T-helper 2 cell treated with Interferon-gamma antibody and Interleukin-4, amounts not matched to agents 5 μg/mL and 100 μg/mL, for 36 hours (primary cell): ENCODE data around the gene SETSIP.

Experiments
- DNase-seq: peaks from one replicate; pipeline ENCODE4 v3.0.0; 2021; ENCODE audit warnings: low spot score
- H3K27ac Mint-ChIP-seq: one replicate; pipeline ENCODE4 v1.8.0; 2021; ENCODE audit warnings: mild to moderate bottlenecking, mixed read lengths
- H3K27me3 Mint-ChIP-seq: one replicate; pipeline ENCODE4 v1.8.0; 2021; ENCODE audit warnings: low read depth, mixed read lengths
- H3K36me3 Mint-ChIP-seq: one replicate; pipeline ENCODE4 v1.8.0; 2021; ENCODE audit warnings: low read depth, mixed read lengths
- H3K4me1 Mint-ChIP-seq: one replicate; pipeline ENCODE4 v1.8.0; 2021; ENCODE audit warnings: low read depth, mixed read lengths
- H3K4me3 Mint-ChIP-seq: one replicate; pipeline ENCODE4 v1.8.0; 2022; ENCODE audit warnings: mild to moderate bottlenecking, moderate library complexity, mixed read lengths
- H3K9me3 Mint-ChIP-seq: one replicate; pipeline ENCODE4 v1.8.0; 2021; ENCODE audit warnings: mixed read lengths

The SETSIP gene, protein sequence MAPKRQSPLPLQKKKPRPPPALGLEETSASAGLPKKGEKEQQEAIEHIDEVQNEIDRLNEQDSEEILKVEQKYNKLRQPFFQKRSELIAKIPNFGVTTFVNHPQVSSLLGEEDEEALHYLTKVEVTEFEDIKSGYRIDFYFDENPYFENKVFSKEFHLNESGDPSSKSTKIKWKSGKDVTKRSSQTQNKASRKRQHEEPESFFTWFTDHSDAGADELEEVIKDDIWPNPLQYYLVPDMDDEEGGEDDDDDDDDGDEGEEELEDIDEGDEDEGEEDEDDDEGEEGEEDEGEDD

GRCh38 chr1:92075311-92075710 lies at the start of gene SETSIP:
Gene SETSIP, minus strand, starts transcription at chr1:92075411. Its CDS starts 0 bp downstream, at chr1:92075411.
- H3K27ac Mint-ChIP-seq: no peak within 1 kb of the TSS
- DNase-seq: no peak
- H3K9me3 Mint-ChIP-seq: no peaks in the 10 kb centered on the region
- H3K4me1 Mint-ChIP-seq: peaks cover 5% of the 10 kb centered on the region
- no peak within 1 kb of the TSS for H3K4me3 Mint-ChIP-seq
- no peaks in the 10 kb centered on the region for H3K36me3 Mint-ChIP-seq
- peaks cover 9% of the 10 kb centered on the region for H3K27me3 Mint-ChIP-seq

GRCh38 chr1:92123868-92124267 lies 48.7 kb upstream of the SETSIP start:
- Mint-ChIP-seq H3K36me3 (peaks cover 1% of the 10 kb centered on the region), H3K27me3 (no peaks in the 10 kb centered on the region), H3K9me3 (no peaks in the 10 kb centered on the region), H3K27ac (peak overlapping the region; percentile 29), H3K4me3 (peak overlapping the region; percentile 68), H3K4me1 (peaks cover 10% of the 10 kb centered on the region)
- peak; percentile 20 for DNase-seq

DNA sequence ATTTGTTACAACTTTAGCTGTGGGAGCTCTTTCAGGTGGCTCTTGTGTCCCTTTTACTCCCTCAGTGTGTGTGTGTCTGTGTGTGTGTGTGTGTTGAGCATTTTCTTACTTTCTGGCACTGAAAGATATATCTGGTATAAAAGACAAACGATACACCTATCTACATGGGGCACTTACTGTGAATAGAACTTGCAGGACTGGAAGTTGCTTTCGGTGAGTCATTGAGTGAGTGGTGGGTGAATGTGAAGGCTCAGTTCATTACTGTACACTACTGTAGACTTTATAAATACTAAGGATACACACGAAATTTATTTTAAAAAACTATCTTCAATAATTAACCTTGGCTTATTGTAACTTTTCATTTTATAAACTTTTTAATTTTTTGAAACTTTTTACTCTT lies 43.6 kb upstream of the SETSIP start:
- Mint-ChIP-seq H3K36me3 (peaks cover 1% of the 10 kb centered on the region), H3K9me3 (no peaks in the 10 kb centered on the region), H3K4me1 (peaks cover 13% of the 10 kb centered on the region), H3K27me3 (no peaks in the 10 kb centered on the region), H3K27ac (no peak overlapping the region), H3K4me3 (no peak overlapping the region)
- DNase-seq: no peak

- H3K27ac Mint-ChIP-seq: no peak overlapping the region
- H3K27me3 Mint-ChIP-seq: no peaks in the 10 kb centered on the region
- H3K9me3 Mint-ChIP-seq: no peaks in the 10 kb centered on the region
- no peak for DNase-seq
- H3K4me3 Mint-ChIP-seq: no peak overlapping the region
- peaks cover 1% of the 10 kb centered on the region for H3K36me3 Mint-ChIP-seq
- peaks cover 12% of the 10 kb centered on the region for H3K4me1 Mint-ChIP-seq
These were observed 42.3 kb upstream of the SETSIP start for GRCh38 chr1:92117526-92117925.

- DNase-seq: no peak
- Mint-ChIP-seq H3K27ac (no peak overlapping the region), H3K27me3 (no peaks in the 10 kb centered on the region), H3K9me3 (no peaks in the 10 kb centered on the region), H3K36me3 (no peaks in the 10 kb centered on the region), H3K4me1 (no peaks in the 10 kb centered on the region), H3K4me3 (no peak overlapping the region)
These were observed 33.4 kb upstream of the SETSIP start for GRCh38 chr1:92108631-92109030.

- Mint-ChIP-seq H3K27me3 (no peaks in the 10 kb centered on the region), H3K4me1 (no peaks in the 10 kb centered on the region)
These were observed 30.4 kb upstream of the SETSIP start for GRCh38 chr1:92105546-92106081.

GRCh38 chr1:92096317-92096716 lies 21.1 kb upstream of the SETSIP start:
- no peak overlapping the region for H3K27ac Mint-ChIP-seq
- H3K9me3 Mint-ChIP-seq: no peaks in the 10 kb centered on the region
- no peaks in the 10 kb centered on the region for H3K27me3 Mint-ChIP-seq
- no peak for DNase-seq
- no peak overlapping the region for H3K4me3 Mint-ChIP-seq
- H3K4me1 Mint-ChIP-seq: no peaks in the 10 kb centered on the region
- peaks cover 1% of the 10 kb centered on the region for H3K36me3 Mint-ChIP-seq

More at GRCh38 chr1:92105546-92106081, 30.4 kb upstream of the SETSIP start:
- no peak overlapping the region for H3K27ac Mint-ChIP-seq
- no peak for DNase-seq
- H3K4me3 Mint-ChIP-seq: no peak overlapping the region
- peaks cover 3% of the 10 kb centered on the region for H3K36me3 Mint-ChIP-seq
- no peaks in the 10 kb centered on the region for H3K9me3 Mint-ChIP-seq

DNA sequence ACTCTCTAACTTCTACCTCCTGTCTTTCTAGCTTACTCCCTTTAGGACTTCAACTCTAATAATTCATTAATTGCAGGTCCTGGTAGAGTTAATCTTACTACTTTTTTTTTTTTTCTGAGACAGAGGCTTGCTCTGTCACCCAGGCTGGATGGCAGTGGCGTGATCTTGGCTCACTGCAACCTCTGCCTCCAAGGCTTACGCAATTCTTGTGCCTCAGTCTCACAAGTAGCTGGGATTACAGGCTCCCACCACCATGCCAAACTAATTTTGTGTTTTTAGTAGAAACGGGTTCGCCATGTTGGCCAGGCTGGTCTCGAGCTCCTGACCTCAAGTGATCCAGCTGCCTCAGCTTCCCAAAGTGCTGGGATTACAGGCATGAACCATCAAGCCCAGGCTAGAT lies 20.7 kb upstream of the SETSIP start:
- H3K27me3 Mint-ChIP-seq: no peaks in the 10 kb centered on the region
- peaks cover 1% of the 10 kb centered on the region for H3K36me3 Mint-ChIP-seq
- no peaks in the 10 kb centered on the region for H3K9me3 Mint-ChIP-seq
- H3K4me3 Mint-ChIP-seq: no peak overlapping the region
- H3K4me1 Mint-ChIP-seq: no peaks in the 10 kb centered on the region
- DNase-seq: no peak
- H3K27ac Mint-ChIP-seq: no peak overlapping the region

DNA sequence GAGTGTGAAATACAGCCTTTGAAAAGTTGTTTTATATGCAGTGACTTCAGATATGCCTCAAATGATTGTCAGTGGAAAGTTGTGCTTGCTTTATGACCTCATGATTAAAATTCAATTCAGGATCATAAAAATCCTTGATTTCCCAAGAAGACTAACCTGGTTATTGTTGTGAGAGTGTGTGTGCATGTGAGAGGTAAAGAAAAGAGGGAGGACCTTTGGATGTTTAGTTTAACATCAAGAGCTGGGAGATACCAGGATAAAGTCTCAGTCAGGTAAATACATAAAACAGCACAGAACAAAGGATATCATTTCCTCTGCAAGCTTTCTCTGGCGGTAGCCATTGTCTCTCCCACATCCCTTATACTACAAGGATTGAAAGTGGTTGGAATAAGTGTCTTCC lies 19.4 kb upstream of the SETSIP start:
- Mint-ChIP-seq H3K9me3 (no peaks in the 10 kb centered on the region), H3K4me3 (no peak overlapping the region), H3K27ac (no peak overlapping the region), H3K4me1 (no peaks in the 10 kb centered on the region), H3K27me3 (no peaks in the 10 kb centered on the region), H3K36me3 (peaks cover 1% of the 10 kb centered on the region)
- no peak for DNase-seq

DNA sequence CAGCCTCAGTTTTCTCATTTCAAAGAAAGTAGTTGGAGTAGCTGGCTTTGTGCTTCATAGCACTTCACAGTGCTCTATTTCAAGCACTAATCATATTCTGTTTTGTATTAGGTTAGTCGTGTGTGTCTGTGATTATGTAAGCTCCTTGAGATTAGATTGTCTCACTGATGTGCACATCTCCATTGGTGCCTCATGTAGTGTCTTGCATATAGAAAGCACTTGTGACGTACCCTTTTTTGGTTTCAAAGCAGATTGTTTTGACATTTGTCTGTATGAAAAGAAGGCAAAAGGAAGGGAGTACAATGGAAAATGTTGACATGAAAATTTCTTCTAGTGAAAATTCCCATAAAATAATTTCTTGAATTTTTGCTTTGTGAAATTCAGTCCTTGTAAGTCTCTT lies 18.9 kb upstream of the SETSIP start:
- no peaks in the 10 kb centered on the region for H3K4me1 Mint-ChIP-seq
- no peaks in the 10 kb centered on the region for H3K27me3 Mint-ChIP-seq
- H3K27ac Mint-ChIP-seq: no peak overlapping the region
- H3K9me3 Mint-ChIP-seq: no peaks in the 10 kb centered on the region
- peaks cover 1% of the 10 kb centered on the region for H3K36me3 Mint-ChIP-seq
- no peak for DNase-seq
- H3K4me3 Mint-ChIP-seq: no peak overlapping the region

GRCh38 chr1:92091625-92092024 lies 16.4 kb upstream of the SETSIP start:
- Mint-ChIP-seq H3K36me3 (peaks cover 3% of the 10 kb centered on the region), H3K9me3 (peaks cover 5% of the 10 kb centered on the region), H3K4me1 (no peaks in the 10 kb centered on the region), H3K27me3 (no peaks in the 10 kb centered on the region), H3K27ac (no peak overlapping the region), H3K4me3 (no peak overlapping the region)
- no peak for DNase-seq

- Mint-ChIP-seq H3K36me3 (peaks cover 14% of the 10 kb centered on the region), H3K4me3 (no peak overlapping the region), H3K4me1 (no peaks in the 10 kb centered on the region), H3K27ac (no peak overlapping the region), H3K27me3 (no peaks in the 10 kb centered on the region), H3K9me3 (peaks cover 33% of the 10 kb centered on the region)
- DNase-seq: no peak
These were observed 12.3 kb upstream of the SETSIP start for GRCh38 chr1:92087542-92087941.

- Mint-ChIP-seq H3K4me1 (peaks cover 5% of the 10 kb centered on the region), H3K4me3 (no peak overlapping the region), H3K27ac (no peak overlapping the region), H3K9me3 (peaks cover 33% of the 10 kb centered on the region), H3K27me3 (no peaks in the 10 kb centered on the region), H3K36me3 (peaks cover 12% of the 10 kb centered on the region)
- no peak for DNase-seq
These were observed 10.5 kb upstream of the SETSIP start for GRCh38 chr1:92085727-92086126.

- DNase-seq: no peak
- H3K9me3 Mint-ChIP-seq: peaks cover 33% of the 10 kb centered on the region
- peaks cover 10% of the 10 kb centered on the region for H3K4me1 Mint-ChIP-seq
- H3K27ac Mint-ChIP-seq: no peak overlapping the region
- no peak overlapping the region for H3K4me3 Mint-ChIP-seq
- H3K36me3 Mint-ChIP-seq: peaks cover 12% of the 10 kb centered on the region
- no peaks in the 10 kb centered on the region for H3K27me3 Mint-ChIP-seq
These were observed 9.4 kb upstream of the SETSIP start for GRCh38 chr1:92084651-92085050.

GRCh38 chr1:92081031-92081430 lies 5.8 kb upstream of the SETSIP start:
- Mint-ChIP-seq H3K4me1 (peaks cover 10% of the 10 kb centered on the region), H3K27me3 (no peaks in the 10 kb centered on the region), H3K4me3 (peak overlapping the region; percentile 93), H3K9me3 (peaks cover 23% of the 10 kb centered on the region), H3K36me3 (peaks cover 10% of the 10 kb centered on the region), H3K27ac (no peak overlapping the region)
- no peak for DNase-seq
